OCI-LY7 (cell line): ENCODE measurements around the gene TAS2R50. TPM values are rescaled to one million over a fixed set of nuclear protein-coding genes. Genes with fewer than 3 reads are reported as not detected.

Source experiments
- BruUV-seq: library from RNA; stranded (reverse); fragments of 400-500 nt; replicated peaks from 2 replicates; lab custom pipeline; 2021; lab: Mats Ljungman, UMichigan
- CTCF ChIA-PET: fragments of 300-600 bp; sonication (Branson Sonifier 250); formaldehyde crosslinking; loops from one replicate; lab custom pipeline; 2022; ENCODE audit warnings: antibody characterized with exemption; ENCODE audit not compliant: unreplicated experiment; lab: Charles Lee
- POLR2A ChIA-PET: fragments of 300-600 bp; sonication (Branson Sonifier 250); formaldehyde crosslinking; loops from one replicate; lab custom pipeline; 2022; ENCODE audit warnings: antibody characterized with exemption; lab: Charles Lee
- DNase-seq: peaks from one replicate; pipeline ENCODE4 v3.0.0-alpha.2; 2015; ENCODE audit warnings: low spot score
- H2AFZ ChIP-seq: fragments of 200-600 bp; sonication (generic), shearing (Covaris generic); 2 replicates; pipeline ENCODE4 v1.6.1; 2014; ENCODE audit warnings: mild to moderate bottlenecking, antibody characterized with exemption, low read length, moderate library complexity
- H3K27ac ChIP-seq: fragments of 200-600 bp; sonication (generic); 2 replicates; pipeline ENCODE4 v1.5.1; 2014; ENCODE audit warnings: mixed run types, low read depth, mild to moderate bottlenecking, moderate library complexity, low read length, inconsistent platforms; ENCODE audit not compliant: poor library complexity, severe bottlenecking
- H3K36me3 ChIP-seq: fragments of 200-600 bp; sonication (generic); 2 replicates; pipeline ENCODE4 v1.6.1; 2014; ENCODE audit warnings: mild to moderate bottlenecking, antibody characterized with exemption, low read length, moderate library complexity, mixed read lengths; ENCODE audit not compliant: insufficient read depth
- H3K4me1 ChIP-seq: fragments of 200-600 bp; sonication (generic); 2 replicates; pipeline ENCODE4 v1.5.1; 2014; ENCODE audit warnings: mild to moderate bottlenecking, low read length; ENCODE audit not compliant: insufficient read depth, poor library complexity, severe bottlenecking
- H3K4me2 ChIP-seq: fragments of 200-600 bp; sonication (generic); 2 replicates; pipeline ENCODE4 v1.6.1; 2014; ENCODE audit warnings: mild to moderate bottlenecking, low read length
- H3K4me3 ChIP-seq: fragments of 200-600 bp; sonication (generic); 2 replicates; pipeline ENCODE4 v1.5.1; 2014; ENCODE audit warnings: mild to moderate bottlenecking, low read depth, low read length; ENCODE audit not compliant: poor library complexity, severe bottlenecking
- H3K79me2 ChIP-seq: fragments of 200-600 bp; sonication (generic); 2 replicates; pipeline ENCODE4 v1.6.1; 2016; ENCODE audit warnings: low read depth, mild to moderate bottlenecking, low read length, moderate library complexity, mixed read lengths; ENCODE audit not compliant: insufficient read depth
- H3K9me2 ChIP-seq: fragments of 200-600 bp; sonication (generic); 2 replicates; pipeline ENCODE4 v1.6.1; 2016; ENCODE audit warnings: mild to moderate bottlenecking, low read length, mixed read lengths; ENCODE audit not compliant: insufficient read depth
- H3K9me3 ChIP-seq: fragments of 200-600 bp; sonication (generic); 2 replicates; pipeline ENCODE4 v1.6.1; 2014; ENCODE audit warnings: mild to moderate bottlenecking, mixed run types, low read length, mixed read lengths
- H4K20me1 ChIP-seq: fragments of 200-600 bp; sonication (generic); 2 replicates; pipeline ENCODE4 v1.6.1; 2014; ENCODE audit warnings: mild to moderate bottlenecking, antibody characterized with exemption, low read length, moderate library complexity, mixed read lengths; ENCODE audit not compliant: insufficient read depth
- CTCF ChIP-seq: fragments of 200-600 bp; sonication (generic); conservative IDR thresholded peaks from 2 replicates; pipeline ENCODE4 v1.5.1; 2014; ENCODE audit warnings: mild to moderate bottlenecking, antibody characterized with exemption, low read length, moderate library complexity, mixed read lengths
- EZH2phosphoT487 ChIP-seq: fragments of 200-600 bp; sonication (generic); IDR thresholded peaks from 2 replicates; pipeline ENCODE4 v1.6.1; 2018; ENCODE audit warnings: low read depth, borderline replicate concordance, mild to moderate bottlenecking, mixed run types, antibody characterized with exemption, low read length, moderate library complexity, mixed read lengths
- intact Hi-C: fragments of 100-400 bp; cut with micrococcal nuclease; formaldehyde crosslinking; loops from one replicate; pipeline ENCODE4 v1.10.0; 2022; ENCODE audit not compliant: unreplicated experiment
- total RNA-seq, 2 experiments: library from RNA; depleted of rRNA in 1 of 2; stranded (reverse); fragments of >200 nt in 1 of 2; shearing (Covaris generic) in 1 of 2; gene quantifications; 2 replicates each; pipeline ENCODE4 v1.2.3, GENCODE V29; 2014 to 2022

The TAS2R50 gene
- total RNA-seq, 2 experiments from 2014 or later: 1.4 to 1.6 TPM

- no peaks in the 10 kb centered on the region for H3K9me2 ChIP-seq
- ChIA-PET CTCF (no interaction called here), POLR2A (interaction anchor here (0.6 kb wide), 1 partner anchor 58 kb away, joined by 3 read pairs; no protein-coding TSS in a partner anchor)
- H3K27ac ChIP-seq: no peak overlapping the region
- no peak overlapping the region for H3K4me2 ChIP-seq
- H3K9me3 ChIP-seq: no peaks in the 10 kb centered on the region
- TF ChIP-seq CTCF (no peak), EZH2phosphoT487 (no peak)
- no peak overlapping the region for H3K4me3 ChIP-seq
- no peaks in the 10 kb centered on the region for H3K4me1 ChIP-seq
- DNase-seq: no peak
- no TSS peak for BruUV-seq
- H3K79me2 ChIP-seq: no peaks in the 10 kb centered on the region
- no peaks in the 10 kb centered on the region for H4K20me1 ChIP-seq
- intact Hi-C loops: no loop called here
- H3K36me3 ChIP-seq: no peaks in the 10 kb centered on the region
- H2AFZ ChIP-seq: no peak overlapping the region
Measured at GRCh38 chr12:10968765-10969456, 17.8 kb downstream of the TAS2R50 start.

- ChIA-PET CTCF (no interaction called here), POLR2A (interaction anchor here (0.6 kb wide), 1 partner anchor 46 kb away, joined by 3 read pairs; no protein-coding TSS in a partner anchor)
- no peak for TF ChIP-seq EZH2phosphoT487
- TF ChIP-seq CTCF: no peak
- intact Hi-C loops: no loop called here
- Histone ChIP-seq H3K79me2 (no peaks in the 10 kb centered on the region), H3K4me1 (no peaks in the 10 kb centered on the region), H3K4me2 (no peak overlapping the region), H4K20me1 (no peaks in the 10 kb centered on the region), H3K4me3 (no peak overlapping the region), H3K27ac (no peak overlapping the region), H3K36me3 (no peaks in the 10 kb centered on the region), H3K9me3 (no peaks in the 10 kb centered on the region), H2AFZ (no peak overlapping the region), H3K9me2 (no peaks in the 10 kb centered on the region)
- DNase-seq: no peak
- no TSS peak for BruUV-seq
Measured at GRCh38 chr12:10967409-10967808, 19.3 kb downstream of the TAS2R50 start.

GRCh38 chr12:10966314-10966713, 20.4 kb downstream of the TAS2R50 start:
- Histone ChIP-seq H3K27ac (no peak overlapping the region), H3K79me2 (no peaks in the 10 kb centered on the region), H3K4me3 (no peak overlapping the region), H3K36me3 (no peaks in the 10 kb centered on the region), H3K9me3 (no peaks in the 10 kb centered on the region), H3K4me1 (no peaks in the 10 kb centered on the region), H2AFZ (no peak overlapping the region), H4K20me1 (no peaks in the 10 kb centered on the region), H3K9me2 (no peaks in the 10 kb centered on the region), H3K4me2 (no peak overlapping the region)
- ChIA-PET CTCF (no interaction called here), POLR2A (interaction anchor here (0.5 kb wide), 1 partner anchor 215 kb away, joined by 3 read pairs; no protein-coding TSS in a partner anchor)
- no peak for DNase-seq
- no peak for TF ChIP-seq CTCF
- BruUV-seq: no TSS peak
- intact Hi-C loops: no loop called here
